Hepatocyte (in vitro differentiated cells): ENCODE data around the gene AGO3. TPM values are rescaled to one million over a fixed set of nuclear protein-coding genes. Genes with fewer than 3 reads are reported as not detected.

Source experiments
- DNase-seq: peaks from one replicate; pipeline ENCODE4 v3.0.0-alpha.2; 2016; ENCODE audit warnings: low spot score
- H2AFZ ChIP-seq: fragments of 200-600 bp; sonication (generic); 2 replicates; pipeline ENCODE4 v1.6.0; 2016; ENCODE audit warnings: antibody characterized with exemption, mild to moderate bottlenecking
- H3K27ac ChIP-seq: fragments of 200-600 bp; sonication (generic); 2 replicates; pipeline ENCODE4 v1.5.1; 2016; ENCODE audit warnings: mild to moderate bottlenecking
- H3K27me3 ChIP-seq: fragments of 200-600 bp; sonication (generic); 2 replicates; pipeline ENCODE4 v1.6.1; 2016
- H3K36me3 ChIP-seq: fragments of 200-600 bp; sonication (generic); replicated peaks from 2 replicates; pipeline ENCODE4 v1.5.1; 2016; ENCODE audit warnings: low read depth; ENCODE audit not compliant: insufficient read depth
- H3K4me1 ChIP-seq: fragments of 200-600 bp; sonication (generic); 2 replicates; pipeline ENCODE4 v1.5.1; 2016; ENCODE audit warnings: mild to moderate bottlenecking, moderate library complexity; ENCODE audit not compliant: insufficient read depth
- H3K4me2 ChIP-seq: fragments of 200-600 bp; sonication (generic); 2 replicates; pipeline ENCODE4 v1.6.0; 2016
- H3K4me3 ChIP-seq: fragments of 200-600 bp; sonication (generic); 2 replicates; pipeline ENCODE4 v1.5.1; 2016; ENCODE audit warnings: mild to moderate bottlenecking
- H3K79me2 ChIP-seq: fragments of 200-600 bp; sonication (generic); 2 replicates; pipeline ENCODE4 v1.6.0; 2017; ENCODE audit warnings: mild to moderate bottlenecking
- H3K9me2 ChIP-seq: fragments of 200-600 bp; sonication (generic); replicated peaks from 2 replicates; pipeline ENCODE4 v1.6.0; 2017; ENCODE audit warnings: mild to moderate bottlenecking; ENCODE audit not compliant: insufficient read depth
- H3K9me3 ChIP-seq: fragments of 200-600 bp; sonication (generic); 2 replicates; pipeline ENCODE4 v1.5.1; 2016; ENCODE audit warnings: low read depth, mild to moderate bottlenecking
- H4K20me1 ChIP-seq: fragments of 200-600 bp; sonication (generic); 2 replicates; pipeline ENCODE4 v1.6.0; 2016; ENCODE audit warnings: mild to moderate bottlenecking; ENCODE audit not compliant: insufficient read depth, poor library complexity, severe bottlenecking
- EZH2 ChIP-seq: fragments of 200-600 bp; sonication (generic); IDR thresholded peaks from 2 replicates; pipeline ENCODE4 v1.6.1; 2016; ENCODE audit warnings: antibody characterized with exemption, mild to moderate bottlenecking, borderline replicate concordance
- EZH2phosphoT487 ChIP-seq: fragments of 200-600 bp; sonication (generic); IDR thresholded peaks from one replicate; pipeline ENCODE4 v1.6.1; 2018; ENCODE audit warnings: antibody characterized with exemption, mild to moderate bottlenecking, low read depth, moderate library complexity; ENCODE audit not compliant: unreplicated experiment, severe bottlenecking
- WGBS: methylation state at CpG from one replicate; pipeline ENCODE4 v1.1.6; 2016; ENCODE audit warnings: low lambda C conversion rate; ENCODE audit errors: missing lambda C conversion rate; 5-methylcytosine and 5-hydroxymethylcytosine counted together
- polyA plus RNA-seq: library from polyadenylated mRNA; unstranded; fragments of >200 nt; fragmentation: Nextera tagmentation; extraction: Ambion mirVana; gene quantifications from 2 replicates; pipeline ENCODE4 v1.2.1, GENCODE V29; 2016
- total RNA-seq: library from RNA; depleted of rRNA; stranded (reverse); fragments of >200 nt; gene quantifications from 2 replicates; pipeline ENCODE4 v1.2.3, GENCODE V29; 2014
- TF ChIP-seq, protein P1 (sequence below): fragments of 200-600 bp; sonication (generic); IDR thresholded peaks from 2 replicates; pipeline ENCODE4 v1.5.1; 2016; ENCODE audit warnings: antibody characterized with exemption, mild to moderate bottlenecking; ENCODE audit not compliant: poor library complexity

Gene AGO3
- total RNA-seq (24.4 and 32.8 TPM in 2 replicates), polyA plus RNA-seq (16.9 and 23.3 TPM in 2 replicates)

DNA sequence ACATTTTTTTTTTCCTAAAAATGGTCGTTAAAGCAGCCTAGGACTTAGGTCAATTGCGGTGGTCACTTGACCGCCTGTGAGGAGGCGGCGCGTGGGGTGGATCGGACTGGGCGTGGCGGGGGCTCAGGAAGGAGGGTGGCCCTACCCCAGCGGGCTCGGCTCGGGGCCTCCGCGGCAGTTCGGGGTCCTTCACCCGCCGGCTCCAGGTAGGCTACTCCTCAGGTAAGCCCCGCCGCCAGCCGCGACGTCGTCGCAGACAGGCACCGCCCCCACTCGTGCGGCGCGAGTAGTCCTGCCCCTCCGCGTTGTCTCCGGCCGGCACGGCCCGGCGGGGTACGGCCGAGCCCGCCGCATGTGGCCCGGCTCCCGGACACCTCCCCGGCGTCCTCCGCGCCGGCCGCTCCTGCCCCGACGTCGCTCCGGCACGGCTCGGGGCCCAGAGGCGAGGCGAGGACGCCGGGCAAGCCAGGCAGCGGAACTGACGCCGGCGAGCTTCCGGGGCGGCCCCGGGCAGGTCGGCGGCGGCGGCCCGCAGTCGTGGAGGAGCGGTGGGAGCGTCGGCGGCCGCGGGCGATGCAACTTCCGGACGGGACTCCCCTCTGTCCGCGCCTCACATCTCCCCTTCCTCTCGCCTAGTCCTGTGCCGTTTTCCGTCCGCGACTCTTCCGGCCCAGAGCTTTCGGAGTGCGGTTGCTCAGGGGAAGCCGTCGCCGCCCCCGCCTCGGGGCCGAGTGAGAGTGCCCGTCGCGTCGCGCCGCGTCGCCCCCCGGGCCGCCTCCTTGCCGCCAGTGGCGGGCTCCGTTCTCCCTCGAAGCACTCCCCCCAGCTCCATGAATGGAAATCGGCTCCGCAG lies at the start of gene AGO3:
Gene AGO3 (plus strand): TSS at position 513 of the 853 bp plus-strand sequence. CDS start 322 bp downstream, at position 835.
- Histone ChIP-seq H3K36me3 (no peaks in the 10 kb centered on the region), H3K4me2 (peak within 1 kb of the TSS; percentile 90), H3K79me2 (peaks cover 45% of the 10 kb centered on the region), H3K27ac (peak within 1 kb of the TSS; percentile 99), H4K20me1 (peaks cover 11% of the 10 kb centered on the region), H2AFZ (peak within 1 kb of the TSS; percentile 73), H3K4me3 (peak within 1 kb of the TSS; percentile 86), H3K9me3 (no peaks in the 10 kb centered on the region), H3K9me2 (no peaks in the 10 kb centered on the region), H3K4me1 (peaks cover 29% of the 10 kb centered on the region), H3K27me3 (no peaks in the 10 kb centered on the region)
- WGBS, result 1% methylated on average over 96 of the region's 112 CpGs
- TF ChIP-seq EZH2phosphoT487 (no peak), EZH2 (no peak)
- TF ChIP-seq, protein P1, sequence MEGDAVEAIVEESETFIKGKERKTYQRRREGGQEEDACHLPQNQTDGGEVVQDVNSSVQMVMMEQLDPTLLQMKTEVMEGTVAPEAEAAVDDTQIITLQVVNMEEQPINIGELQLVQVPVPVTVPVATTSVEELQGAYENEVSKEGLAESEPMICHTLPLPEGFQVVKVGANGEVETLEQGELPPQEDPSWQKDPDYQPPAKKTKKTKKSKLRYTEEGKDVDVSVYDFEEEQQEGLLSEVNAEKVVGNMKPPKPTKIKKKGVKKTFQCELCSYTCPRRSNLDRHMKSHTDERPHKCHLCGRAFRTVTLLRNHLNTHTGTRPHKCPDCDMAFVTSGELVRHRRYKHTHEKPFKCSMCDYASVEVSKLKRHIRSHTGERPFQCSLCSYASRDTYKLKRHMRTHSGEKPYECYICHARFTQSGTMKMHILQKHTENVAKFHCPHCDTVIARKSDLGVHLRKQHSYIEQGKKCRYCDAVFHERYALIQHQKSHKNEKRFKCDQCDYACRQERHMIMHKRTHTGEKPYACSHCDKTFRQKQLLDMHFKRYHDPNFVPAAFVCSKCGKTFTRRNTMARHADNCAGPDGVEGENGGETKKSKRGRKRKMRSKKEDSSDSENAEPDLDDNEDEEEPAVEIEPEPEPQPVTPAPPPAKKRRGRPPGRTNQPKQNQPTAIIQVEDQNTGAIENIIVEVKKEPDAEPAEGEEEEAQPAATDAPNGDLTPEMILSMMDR, result no peak
- DNase-seq, result peak; percentile 91

DNA sequence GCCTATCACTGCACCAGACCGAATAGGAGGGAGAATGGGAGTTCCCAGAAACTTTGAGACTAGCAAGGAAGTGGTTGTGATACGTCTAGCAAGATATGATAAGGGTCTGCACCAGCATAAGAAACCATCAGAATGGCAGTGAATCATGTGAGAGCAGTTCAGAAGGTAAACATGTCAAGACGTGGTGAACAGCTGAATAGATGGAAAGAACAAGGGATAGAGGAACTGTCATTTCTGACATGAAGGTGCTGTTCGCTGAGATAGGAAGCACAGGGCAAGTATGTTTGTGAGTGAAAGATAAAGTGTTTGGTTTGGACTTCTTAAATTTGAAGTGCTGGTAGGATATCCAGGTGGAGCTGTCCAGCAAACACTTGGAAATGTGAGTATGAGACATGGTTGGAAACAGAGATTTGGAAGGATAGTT lies 49.0 kb upstream of the AGO3 start:
- Histone ChIP-seq H3K4me1 (peaks cover 28% of the 10 kb centered on the region), H2AFZ (no peak overlapping the region), H3K9me2 (no peaks in the 10 kb centered on the region), H3K36me3 (no peaks in the 10 kb centered on the region), H3K9me3 (no peaks in the 10 kb centered on the region), H3K79me2 (peaks cover 33% of the 10 kb centered on the region), H3K27me3 (no peaks in the 10 kb centered on the region), H4K20me1 (peaks cover 9% of the 10 kb centered on the region), H3K4me3 (no peak overlapping the region), H3K4me2 (no peak overlapping the region), H3K27ac (no peak overlapping the region)
- DNase-seq, result no peak
- 72% methylated on average over 4 of the region's 4 CpGs for WGBS
- TF ChIP-seq EZH2 (no peak), EZH2phosphoT487 (no peak)
- TF ChIP-seq, protein P1, result no peak

GRCh38 chr1:35882586-35882944 lies 48.3 kb upstream of the AGO3 start:
- no peak for DNase-seq
- H2AFZ ChIP-seq, result peak overlapping the region; percentile 36
- H3K9me3 ChIP-seq, result no peaks in the 10 kb centered on the region
- no peaks in the 10 kb centered on the region for H3K36me3 ChIP-seq
- peaks cover 35% of the 10 kb centered on the region for H3K4me1 ChIP-seq
- 59% methylated on average over 16 of the region's 16 CpGs for WGBS
- no peaks in the 10 kb centered on the region for H3K27me3 ChIP-seq
- H3K79me2 ChIP-seq, result peaks cover 40% of the 10 kb centered on the region
- peak overlapping the region; percentile 62 for H3K4me2 ChIP-seq
- TF ChIP-seq, protein P1, result no peak
- TF ChIP-seq EZH2phosphoT487 (no peak), EZH2 (no peak)
- no peaks in the 10 kb centered on the region for H3K9me2 ChIP-seq
- H3K27ac ChIP-seq, result no peak overlapping the region
- H3K4me3 ChIP-seq, result no peak overlapping the region
- H4K20me1 ChIP-seq, result peaks cover 12% of the 10 kb centered on the region
